GM18511 (cell line): ENCODE measurements around the gene HAPLN1.

Experiments
- ATAC-seq: cut with Tn5 transposase; IDR thresholded peaks from one replicate; pipeline ENCODE4 v1.9.1; 2021; ENCODE audit warnings: mild to moderate bottlenecking, moderate library complexity; ENCODE audit not compliant: unreplicated experiment

The HAPLN1 gene

DNA sequence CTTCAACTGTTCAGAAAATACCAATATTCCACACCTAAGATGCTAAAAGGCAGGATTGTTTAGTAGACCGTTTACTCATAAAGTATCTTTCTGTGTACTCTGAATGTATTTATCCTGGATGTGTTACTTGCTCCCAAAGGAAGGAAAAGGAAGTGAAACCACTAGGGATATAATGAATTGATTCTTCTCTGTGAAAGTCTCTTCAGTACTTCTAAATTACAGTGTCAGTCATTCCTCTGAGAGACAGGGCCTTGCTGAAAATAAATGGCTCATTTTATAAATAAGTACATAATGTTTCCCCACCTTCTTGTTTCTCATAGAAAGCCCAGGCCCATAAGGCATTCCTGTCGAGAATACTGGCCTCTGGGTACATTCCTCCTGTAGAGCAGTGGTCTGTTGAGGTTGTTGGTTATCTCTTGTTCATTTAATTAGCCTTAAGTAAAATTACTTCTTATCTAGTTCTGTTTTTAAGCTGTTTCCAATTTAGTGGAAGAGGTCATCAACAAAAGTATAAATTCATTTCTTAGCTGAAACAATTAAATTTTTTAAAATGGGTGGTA lies 1.6 kb downstream of the HAPLN1 start:
- no peak for ATAC-seq

DNA sequence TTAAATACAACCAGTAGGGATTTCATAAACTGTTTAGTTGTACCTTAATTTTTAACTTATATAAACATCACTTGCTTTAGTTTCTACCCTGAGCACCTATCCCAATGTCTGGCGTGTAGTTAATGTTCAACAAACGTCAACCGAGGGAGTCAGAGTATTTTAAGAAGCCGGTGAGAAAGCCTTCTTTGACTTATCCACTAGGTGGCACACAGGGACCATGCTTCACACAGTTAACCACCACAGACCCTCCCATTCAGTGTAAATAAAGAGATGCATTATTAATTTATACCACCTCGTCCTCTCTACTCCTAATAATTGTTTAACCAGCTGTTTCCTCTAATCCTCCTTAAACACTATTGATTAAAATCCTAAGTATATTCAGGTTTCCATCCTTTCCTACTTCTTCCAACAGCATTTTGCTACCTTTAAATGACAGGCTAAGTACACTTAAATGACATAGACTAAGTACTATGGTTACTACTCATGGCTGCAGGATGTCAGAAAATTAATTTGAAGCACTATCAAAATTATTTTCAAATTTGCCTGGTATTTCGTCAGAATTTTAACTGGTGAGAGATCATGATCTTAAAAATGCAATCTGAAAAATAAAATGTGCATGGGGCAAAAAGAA lies 2.3 kb downstream of the HAPLN1 start:
- ATAC-seq, result peak; percentile 86

DNA sequence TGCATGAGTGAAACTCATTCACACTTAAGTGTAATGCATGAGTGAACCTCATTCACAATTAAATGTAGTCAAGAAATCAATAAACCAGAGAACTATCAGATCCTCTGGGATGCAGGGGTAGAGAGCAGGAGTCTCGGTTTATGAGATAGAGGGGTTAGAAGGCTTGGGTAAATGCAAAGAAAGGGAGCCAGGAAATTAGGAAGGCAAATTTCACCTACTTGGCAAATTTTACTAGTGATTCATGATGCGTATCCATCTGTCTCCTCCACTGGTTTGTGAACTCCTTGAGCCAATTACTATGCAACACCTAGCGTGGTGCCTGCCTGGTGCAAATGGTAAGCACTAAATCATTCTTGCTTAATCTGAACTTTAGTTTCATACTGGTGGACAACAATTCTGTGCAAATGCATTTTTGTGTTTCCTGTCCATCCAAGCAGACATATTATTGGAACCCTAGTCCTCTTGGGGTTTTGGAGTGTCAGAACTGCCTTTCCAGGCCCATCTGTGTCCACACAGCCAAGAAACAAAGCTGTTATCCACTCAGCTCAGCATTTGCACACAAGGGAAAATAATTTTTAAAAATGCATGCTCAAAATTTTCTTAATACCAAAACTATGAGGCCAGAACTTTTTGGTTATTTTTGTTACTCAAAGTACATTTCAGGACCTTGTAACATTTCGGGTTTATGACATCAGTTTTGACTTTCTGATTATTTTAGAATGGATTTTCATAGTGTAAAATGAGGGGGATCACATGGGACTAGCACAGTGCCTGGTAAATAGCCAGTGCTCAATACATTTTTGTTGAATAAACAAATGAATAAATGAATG lies 5.2 kb downstream of the HAPLN1 start:
- ATAC-seq, result no peak

DNA sequence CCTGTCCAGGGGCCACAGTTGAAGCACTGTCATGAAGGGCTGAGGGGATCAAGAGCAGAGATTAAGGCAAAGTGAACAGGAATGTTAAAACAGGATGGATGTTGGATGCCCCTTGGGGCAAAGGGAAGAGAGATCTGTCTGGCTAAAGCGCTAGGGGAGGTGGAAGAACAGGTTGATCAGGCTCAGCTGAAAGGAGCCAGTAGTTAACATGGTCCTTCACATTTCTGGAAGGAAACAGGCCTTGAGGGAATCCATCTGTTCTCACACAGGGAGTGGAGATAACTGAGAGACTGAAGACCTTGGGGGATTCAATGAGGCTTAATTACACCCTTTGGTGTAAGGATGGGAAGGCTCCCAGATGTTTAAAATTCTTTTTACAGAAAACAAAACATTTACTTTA lies 5.8 kb downstream of the HAPLN1 start:
- ATAC-seq, result no peak

GRCh38 chr5:83711982-83712601 lies 8.6 kb downstream of the HAPLN1 start:
- peak; percentile 88 for ATAC-seq

DNA sequence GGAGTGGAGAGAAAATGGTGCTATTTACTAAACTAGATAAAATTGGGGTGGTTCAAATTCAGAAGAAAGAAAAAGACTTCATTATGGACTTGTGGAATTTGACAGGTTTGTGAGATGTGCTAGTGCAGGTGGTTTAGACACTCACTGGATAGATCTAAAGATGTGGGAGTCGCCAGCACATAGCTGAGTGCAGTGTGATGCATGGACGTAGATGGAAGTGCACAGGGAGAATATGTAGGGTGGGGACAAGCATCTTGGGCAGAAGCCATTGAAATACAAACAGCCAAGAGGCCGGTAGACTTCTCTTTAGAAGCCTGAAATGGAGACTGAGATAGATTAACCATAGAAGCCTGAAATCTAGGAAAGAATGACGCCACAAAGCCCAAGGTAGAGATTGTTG lies 10.7 kb downstream of the HAPLN1 start:
- ATAC-seq, result no peak

- ATAC-seq, result no peak
Observed at GRCh38 chr5:83708170-83708569, 12.5 kb downstream of the HAPLN1 start.

DNA sequence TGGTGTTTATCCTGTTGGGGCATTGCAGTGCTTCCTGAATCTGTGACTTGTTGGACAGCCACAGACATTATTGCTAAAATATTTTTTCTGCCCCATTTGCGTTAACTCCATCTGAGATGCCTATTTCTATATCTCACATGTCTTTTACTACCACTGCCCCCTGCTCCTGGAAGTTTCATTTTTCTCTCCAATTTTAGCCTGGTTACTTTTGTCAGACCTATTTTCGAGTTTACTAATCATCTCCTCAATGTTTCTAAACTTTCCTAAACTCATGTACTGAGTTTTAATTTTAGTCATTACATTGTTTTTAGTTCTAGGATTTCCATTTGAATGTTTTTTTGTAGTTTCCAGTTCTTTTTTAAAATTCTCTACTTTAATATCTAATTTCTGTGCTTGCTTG lies 17.6 kb downstream of the HAPLN1 start:
- no peak for ATAC-seq

DNA sequence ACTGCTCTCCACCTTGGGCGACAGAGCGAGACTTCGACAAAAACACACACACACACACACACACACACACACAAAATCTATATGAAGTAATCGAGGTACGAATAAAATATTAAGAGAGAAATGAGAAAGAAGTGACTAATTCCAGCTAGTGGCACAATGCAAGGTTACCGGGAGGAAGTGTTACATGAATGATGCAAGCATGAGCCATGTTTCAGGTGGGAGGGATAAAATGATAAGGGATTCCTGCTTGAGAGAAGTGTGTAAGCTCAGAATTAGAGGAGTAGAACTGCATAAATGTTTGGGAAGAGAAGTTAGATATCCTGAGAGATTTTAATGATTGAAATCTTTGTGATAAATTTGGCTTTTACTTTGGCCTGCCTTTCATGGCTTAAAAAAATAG lies 18.8 kb downstream of the HAPLN1 start:
- no peak for ATAC-seq

GRCh38 chr5:83689881-83690280 lies 30.8 kb downstream of the HAPLN1 start:
- ATAC-seq, result no peak

GRCh38 chr5:83688281-83688680 lies 32.4 kb downstream of the HAPLN1 start:
- no peak for ATAC-seq

DNA sequence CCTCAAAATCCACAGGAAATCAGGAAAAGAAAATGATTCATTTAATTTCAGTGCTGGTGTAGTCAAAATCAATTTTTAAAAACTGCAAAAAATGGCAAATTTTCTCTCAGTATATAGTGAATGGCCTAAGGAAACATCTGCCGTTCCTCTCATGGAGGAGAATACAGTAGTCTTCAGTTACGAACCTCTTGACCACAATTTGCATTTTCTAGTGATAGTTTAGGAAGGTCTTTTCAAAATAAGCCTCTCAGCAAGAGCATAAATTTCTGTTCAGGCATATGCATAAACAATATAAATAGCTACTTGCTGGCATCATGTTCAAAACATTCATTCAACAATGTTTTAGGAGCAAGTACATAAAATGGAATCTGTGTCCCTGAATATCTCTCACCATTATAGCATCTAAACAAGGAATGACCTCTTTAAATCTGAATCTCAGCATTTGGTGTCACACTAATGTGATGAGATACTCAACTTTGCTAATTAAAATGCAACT lies 33.5 kb downstream of the HAPLN1 start:
- ATAC-seq, result no peak

DNA sequence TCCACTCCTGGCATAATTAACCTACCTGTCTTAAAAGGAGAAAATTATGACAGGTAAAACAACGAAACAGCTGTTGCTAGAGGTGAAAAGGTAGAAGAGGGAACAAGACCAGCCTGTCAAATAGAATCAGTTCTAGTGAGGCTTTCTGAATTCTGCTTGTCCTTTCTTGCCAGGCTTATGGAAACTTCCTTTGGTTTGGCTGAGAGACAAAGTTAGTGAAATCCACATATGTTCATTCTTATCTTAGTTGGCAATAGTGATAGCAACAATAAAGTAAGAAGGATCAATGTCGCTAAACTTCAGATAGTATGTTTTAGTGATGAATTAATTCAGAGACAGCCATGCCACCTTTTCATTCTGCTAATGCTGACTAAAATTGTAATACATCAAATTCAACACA lies 34.4 kb downstream of the HAPLN1 start:
- no peak for ATAC-seq

DNA sequence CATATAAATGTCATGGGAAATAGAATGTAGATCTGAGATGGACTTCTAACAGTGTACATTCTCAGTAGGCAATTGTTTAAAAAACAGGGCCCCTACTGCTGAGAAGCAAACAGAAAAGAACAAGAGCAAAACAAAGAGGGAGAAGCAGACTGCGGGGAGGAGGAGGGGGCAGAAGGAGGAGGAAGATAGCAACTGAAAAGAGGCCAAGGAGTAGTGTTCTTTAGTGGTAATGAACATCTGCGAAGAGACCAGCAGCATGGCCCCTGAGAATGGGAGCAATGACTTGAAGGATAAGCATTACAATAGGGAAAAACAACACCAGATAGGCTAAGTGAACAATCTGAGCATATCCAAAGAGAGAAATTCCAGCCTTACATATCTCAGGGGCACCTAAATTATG lies 36.8 kb downstream of the HAPLN1 start:
- no peak for ATAC-seq

DNA sequence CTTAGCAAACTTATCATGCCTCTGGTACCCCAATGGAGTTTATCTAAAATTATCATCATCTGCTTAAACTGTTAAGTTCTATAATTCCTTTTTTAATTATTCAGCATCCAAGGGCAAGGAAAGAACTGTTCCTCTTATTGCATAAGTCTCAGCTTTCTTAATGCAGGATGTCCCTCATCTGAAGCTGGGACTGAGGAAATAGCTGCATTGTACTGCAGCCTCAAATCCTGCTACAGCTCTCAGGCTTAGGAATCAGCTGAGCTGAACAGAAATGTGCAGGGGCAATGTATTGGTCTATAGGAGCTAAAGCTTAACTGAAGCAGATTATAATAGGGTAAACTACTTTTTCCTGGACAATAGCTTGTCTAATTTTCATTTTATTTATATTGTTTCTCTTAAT lies 48.0 kb downstream of the HAPLN1 start:
- no peak for ATAC-seq

DNA sequence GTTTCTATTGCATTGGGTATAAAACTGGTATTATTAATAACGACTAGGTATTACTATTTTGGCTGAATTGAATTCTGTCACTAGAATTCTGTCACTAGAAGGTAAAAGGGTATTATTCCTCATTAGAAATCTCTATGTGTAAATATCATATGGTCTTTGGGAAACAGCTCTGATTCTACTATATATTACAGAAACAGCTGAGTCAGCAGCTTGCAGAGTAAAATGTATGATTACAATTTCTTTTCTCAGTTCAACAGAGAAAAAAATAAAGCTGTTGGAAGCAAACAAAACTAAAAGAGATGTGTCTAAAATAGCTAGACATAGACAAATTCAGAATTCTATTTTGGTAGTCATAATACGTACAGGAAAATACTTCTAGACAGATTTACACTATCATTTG lies 48.5 kb downstream of the HAPLN1 start:
- ATAC-seq, result no peak

DNA sequence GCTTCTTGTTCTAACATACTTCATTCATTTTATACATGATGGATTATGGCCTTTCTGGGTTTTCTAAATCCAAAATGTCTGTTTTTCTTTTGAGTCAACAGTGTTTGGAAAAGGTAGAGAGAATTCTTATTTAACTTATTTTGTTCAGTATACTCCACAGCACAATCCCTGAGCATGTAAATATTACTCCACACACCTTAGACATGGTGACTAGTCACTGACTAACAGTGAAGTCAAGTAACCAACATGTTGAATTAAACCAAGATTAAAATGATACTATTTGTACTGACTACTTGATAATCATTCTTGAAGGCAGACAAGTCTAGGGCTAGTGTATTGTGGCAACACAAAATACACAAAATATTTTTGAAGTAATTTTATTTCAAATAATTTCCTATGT lies 55.0 kb downstream of the HAPLN1 start:
- ATAC-seq, result no peak

DNA sequence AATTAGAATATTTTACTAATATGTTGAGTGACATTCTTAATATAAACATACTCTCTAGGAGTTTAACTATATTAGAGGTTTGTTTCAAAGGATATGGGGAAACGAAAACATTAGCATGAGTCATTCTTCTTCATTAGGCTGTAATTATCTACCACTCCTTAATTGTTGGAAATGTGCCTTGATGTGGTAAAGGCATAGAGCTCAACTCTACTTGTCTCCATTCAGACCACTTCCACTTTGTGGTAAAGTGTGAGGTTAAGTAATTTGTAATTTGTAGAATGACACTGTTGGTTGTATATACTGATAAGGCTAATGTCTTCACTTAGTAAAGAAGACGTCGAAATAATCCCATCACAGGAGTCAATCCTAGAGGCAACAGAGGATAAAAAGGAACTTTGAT lies 58.1 kb downstream of the HAPLN1 start:
- ATAC-seq, result no peak

DNA sequence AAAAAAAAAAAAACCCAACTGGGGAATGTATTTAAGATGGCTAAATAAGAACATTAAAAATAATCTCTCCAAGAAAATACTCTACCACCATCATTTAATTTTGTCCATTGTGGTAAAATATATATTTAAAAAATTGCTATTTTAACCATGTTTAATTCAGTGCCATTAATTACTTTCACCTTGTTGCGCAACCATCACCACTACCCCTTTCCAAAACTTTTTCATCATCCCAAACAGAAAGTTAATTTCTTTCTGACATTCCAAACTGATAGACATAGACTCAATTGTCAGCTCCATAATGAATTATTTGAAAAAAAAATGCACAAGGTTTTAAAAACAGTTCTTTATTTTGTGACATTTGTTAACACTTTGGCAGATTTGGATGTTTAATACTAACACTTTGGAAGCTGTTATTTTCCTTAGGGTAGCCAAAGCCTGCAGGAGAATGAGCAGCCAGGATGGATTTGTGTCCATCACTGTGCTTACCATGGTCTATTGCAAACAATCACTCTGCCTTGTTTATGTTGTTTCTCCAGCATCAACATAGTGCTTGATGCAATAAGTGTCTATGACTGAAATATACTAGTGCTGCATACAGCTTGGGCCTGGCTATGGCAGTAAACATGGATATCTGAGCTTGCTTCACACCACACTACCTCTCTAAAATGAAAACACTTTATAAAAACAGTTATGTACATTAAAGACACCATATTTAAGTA lies 62.7 kb downstream of the HAPLN1 start:
- ATAC-seq, result no peak

DNA sequence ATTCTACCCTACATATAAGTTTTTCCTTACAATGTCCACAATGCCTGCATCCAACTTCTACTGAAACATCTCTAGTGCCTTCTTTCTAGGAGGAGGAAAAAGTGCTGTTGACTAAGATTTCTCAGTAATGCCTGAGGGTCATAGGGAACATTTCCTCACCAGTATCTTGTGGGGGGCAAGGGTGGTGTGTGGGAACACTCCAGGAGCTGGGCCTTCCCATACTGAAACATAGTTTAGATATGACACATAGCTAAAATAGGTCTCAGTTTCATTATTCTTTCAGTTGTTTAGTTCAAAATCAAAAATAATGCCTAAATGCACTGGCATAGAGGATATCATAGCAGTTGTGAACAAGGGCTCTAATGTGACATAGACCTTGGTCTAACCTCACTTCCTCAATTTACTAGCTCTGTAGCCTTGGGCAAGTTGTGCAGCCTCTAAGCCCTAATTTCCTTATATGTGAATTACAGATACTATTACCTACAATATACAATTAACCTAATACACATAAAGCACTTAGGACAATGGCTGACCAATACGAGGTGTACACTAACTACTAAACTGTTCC lies 66.1 kb downstream of the HAPLN1 start:
- peak; percentile 58 for ATAC-seq

- peak; percentile 76 for ATAC-seq
Observed at GRCh38 chr5:83653669-83654068, 67.0 kb downstream of the HAPLN1 start.
